GM12801 (cell line): ENCODE results near the gene NFE2L3.

ENCODE experiments used
- TF ChIP-seq, protein P1 (sequence below): IDR thresholded peaks from one replicate; pipeline ENCODE4 v1.5.1; 2011; ENCODE audit warnings: control low read depth; ENCODE audit not compliant: insufficient read length; ENCODE audit errors: extremely low read depth

NFE2L3 gene

DNA sequence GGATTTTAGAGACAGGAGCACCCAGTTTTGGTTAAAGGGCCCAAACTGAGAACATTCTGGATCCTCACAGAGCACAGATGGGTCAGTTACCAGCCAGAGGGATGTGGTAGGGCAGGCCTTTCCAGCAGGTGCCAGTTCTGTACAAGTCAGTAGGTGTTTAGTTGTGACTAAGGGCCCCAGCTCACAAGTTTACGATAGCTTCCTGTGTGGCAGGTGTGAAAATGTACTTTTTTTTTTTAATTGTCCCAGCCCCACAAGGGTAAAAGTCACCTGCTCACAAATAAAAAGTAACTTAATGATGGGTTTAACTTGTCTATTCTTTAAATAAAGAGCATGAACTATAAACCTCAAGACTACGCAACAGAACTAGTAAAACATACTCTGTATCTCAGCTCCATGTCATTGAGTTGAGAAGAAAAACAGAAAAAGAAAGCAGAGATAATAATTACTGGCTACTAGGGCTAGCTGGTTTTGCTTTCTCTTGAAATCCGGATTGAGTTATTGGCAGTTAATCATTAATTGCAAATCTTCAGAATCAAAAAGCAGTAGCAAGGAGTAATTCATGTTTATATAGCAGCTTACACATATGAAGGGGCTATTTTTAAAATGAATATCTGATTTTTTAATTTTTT is 15.4 kb downstream of the NFE2L3 start:
- TF ChIP-seq, protein P1, sequence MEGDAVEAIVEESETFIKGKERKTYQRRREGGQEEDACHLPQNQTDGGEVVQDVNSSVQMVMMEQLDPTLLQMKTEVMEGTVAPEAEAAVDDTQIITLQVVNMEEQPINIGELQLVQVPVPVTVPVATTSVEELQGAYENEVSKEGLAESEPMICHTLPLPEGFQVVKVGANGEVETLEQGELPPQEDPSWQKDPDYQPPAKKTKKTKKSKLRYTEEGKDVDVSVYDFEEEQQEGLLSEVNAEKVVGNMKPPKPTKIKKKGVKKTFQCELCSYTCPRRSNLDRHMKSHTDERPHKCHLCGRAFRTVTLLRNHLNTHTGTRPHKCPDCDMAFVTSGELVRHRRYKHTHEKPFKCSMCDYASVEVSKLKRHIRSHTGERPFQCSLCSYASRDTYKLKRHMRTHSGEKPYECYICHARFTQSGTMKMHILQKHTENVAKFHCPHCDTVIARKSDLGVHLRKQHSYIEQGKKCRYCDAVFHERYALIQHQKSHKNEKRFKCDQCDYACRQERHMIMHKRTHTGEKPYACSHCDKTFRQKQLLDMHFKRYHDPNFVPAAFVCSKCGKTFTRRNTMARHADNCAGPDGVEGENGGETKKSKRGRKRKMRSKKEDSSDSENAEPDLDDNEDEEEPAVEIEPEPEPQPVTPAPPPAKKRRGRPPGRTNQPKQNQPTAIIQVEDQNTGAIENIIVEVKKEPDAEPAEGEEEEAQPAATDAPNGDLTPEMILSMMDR: no peak

DNA sequence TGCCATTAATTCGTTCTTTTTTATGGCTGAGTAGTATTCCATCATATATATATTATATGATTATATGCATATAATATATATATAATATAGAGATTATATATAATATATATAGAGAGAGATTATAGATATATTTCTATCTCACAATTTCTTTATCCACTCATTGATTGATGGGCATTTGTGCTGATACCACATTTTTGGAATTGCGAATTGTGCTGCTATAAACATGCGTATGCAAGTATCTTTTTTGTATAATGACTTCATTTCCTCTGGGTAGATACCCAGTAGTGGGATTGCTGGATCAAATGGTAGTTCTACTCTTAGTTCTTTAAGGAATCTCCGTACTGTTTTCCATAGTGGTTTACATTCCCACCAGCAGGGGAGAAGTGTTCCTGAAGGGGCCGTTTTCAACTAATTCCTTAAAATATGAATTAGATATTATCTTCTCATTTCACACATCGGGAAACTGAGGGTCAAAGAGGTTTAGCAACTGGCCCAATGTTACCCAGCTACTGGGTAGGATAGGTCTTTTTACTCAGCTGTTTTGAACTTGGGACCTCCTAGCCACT is 16.5 kb downstream of the NFE2L3 start:
- TF ChIP-seq, protein P1: no peak

DNA sequence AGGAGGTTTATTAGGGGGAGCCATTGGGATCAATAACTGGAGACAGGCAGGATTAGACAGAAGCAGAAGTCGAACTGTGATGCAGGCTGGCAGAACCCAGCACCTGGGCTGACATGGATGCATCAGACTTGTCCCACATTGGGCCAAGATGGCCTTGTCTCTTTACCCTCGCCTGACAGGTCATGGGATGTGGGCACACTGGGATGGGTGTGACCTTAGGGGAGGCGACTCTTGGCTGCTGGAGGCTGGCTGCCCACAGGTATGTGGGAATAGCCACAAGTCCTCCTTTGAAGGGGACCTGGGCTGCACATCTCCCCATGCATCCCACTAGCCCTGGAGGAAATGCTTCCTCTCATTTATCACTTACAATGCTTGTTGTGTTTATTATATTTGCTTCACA is 17.3 kb downstream of the NFE2L3 start:
- TF ChIP-seq, protein P1: no peak

DNA sequence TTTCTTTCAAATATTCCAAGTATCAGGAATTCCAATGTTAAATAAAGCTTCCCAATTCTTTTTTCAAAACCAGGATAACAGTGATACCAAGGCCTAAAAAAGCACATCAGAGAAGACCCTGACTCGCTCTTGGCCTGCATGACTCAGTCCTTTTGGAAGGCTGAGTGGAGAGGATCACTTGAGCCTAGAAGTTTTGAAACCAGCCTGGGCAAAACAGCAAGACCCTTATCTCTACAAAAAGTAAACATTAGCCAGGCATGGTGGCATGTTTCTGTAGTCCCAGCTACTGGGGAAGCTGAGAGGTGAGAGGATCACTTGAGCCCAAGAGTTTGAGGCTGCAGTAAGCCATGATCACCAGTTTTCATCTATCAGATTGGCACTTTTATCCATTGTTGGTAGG is 18.7 kb downstream of the NFE2L3 start:
- TF ChIP-seq, protein P1: no peak

DNA sequence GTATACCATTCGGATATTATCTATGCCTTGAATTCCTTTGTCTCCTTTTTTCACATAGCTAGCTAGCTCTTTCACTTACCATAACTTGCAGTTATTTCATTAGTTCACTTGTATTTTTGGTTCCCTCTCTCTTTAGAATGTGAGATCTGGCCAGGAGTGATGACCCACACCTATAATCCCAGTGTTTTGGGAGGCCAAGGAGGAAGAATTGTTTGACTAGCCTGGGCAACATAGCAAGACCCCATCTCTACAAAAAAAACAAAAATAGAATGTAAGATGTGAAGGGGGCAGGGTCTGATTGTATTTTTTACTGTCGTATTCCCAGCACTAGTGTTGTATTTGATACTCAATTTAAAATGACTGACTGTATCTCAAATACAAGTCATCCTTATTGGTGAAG is 19.6 kb downstream of the NFE2L3 start:
- TF ChIP-seq, protein P1: no peak

DNA sequence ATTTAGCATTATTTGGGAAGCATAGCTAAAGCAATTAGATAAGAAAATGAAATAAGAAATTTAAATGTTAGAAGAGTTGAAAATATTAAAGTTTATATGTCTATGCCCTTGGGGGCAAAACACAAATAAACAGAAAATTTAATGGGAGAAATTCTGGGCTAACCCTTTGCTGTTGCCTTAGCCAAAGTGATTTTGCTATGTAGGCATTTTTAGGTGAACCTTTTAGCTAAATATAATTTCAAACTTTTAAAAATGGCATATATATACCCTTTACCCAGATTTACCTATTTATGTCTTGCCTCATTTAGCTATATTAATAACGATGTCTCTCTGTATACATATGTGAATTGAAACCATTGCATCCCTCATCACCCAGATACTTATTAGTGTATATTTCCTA is 20.1 kb downstream of the NFE2L3 start:
- TF ChIP-seq, protein P1: no peak

DNA sequence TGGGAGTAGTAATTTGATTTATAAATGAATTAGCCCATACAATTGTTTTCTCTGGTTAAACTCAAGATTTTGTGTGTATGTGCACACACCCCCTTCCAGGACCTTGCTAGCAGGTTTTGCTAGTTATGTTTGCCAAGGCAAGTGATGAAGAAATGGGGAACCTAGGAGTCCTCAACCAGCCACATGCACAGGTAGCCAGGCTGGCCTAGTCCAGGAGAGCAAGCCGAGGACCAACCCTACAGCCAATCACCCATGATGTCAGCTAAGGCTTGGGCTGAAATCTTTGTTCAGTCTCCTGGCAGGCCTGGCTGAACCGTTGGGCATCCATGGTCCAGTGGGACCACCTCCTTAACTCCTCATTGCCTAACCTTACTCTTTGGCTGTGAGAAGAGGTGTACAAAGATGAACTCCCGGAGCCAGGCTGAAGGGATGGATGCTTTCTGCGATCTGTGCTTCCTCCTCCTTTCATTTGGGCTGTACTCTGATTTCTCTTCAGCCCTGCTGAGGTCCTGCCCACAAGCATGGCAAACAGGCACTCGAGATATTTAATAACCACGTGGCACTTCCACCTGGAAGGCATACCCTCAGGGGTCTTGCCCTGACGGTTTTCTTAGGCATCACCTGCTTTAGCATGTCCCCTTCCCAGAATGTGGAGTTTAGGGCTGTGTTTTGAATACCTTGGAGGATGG is 26.4 kb downstream of the NFE2L3 start:
- TF ChIP-seq, protein P1: no peak
